Stomach (tissue), 9 donors: Measurements from ENCODE around the gene VWA5A. TPM values are rescaled to one million over a fixed set of nuclear protein-coding genes. Genes with fewer than 3 reads are reported as not detected.

Experiments used
- DNase-seq, 2 donors: peaks; one replicate each; pipeline versions ENCODE4 v3.0.0 to v3.0.0-alpha.2; 2013 to 2019
- H3K27ac ChIP-seq, 5 donors: fragments of 200-600 bp in 4 of 5; sonication (generic) in 4 of 5; one replicate each; pipeline ENCODE4 v1.5.1; 2013 to 2019; ENCODE audit warnings: mild to moderate bottlenecking in 1 of 5, moderate library complexity in 1 of 5
- H3K27me3 ChIP-seq, 3 donors: fragments of 200-600 bp; sonication (generic); one replicate each; pipeline ENCODE4 v1.5.1; 2017 to 2019; ENCODE audit warnings: mixed run types in 1 of 3
- H3K36me3 ChIP-seq, 4 donors: fragments of 200-600 bp; sonication (generic); 1 replicate in 3 of 4; 2 replicates in 1 of 4; pipeline ENCODE4 v1.5.1; 2016 to 2019
- H3K4me1 ChIP-seq, 4 donors: fragments of 200-600 bp; sonication (generic); one replicate each; pipeline ENCODE4 v1.5.1; 2016 to 2019
- H3K4me3 ChIP-seq, 4 donors: fragments of 200-600 bp; sonication (generic) in 3 of 4; one replicate each; pipeline ENCODE4 v1.5.1; 2016 to 2019; ENCODE audit warnings: mild to moderate bottlenecking in 1 of 4
- H3K9me3 ChIP-seq, 4 donors: fragments of 200-600 bp; sonication (generic); one replicate each; pipeline ENCODE4 v1.5.1; 2016 to 2019
- EP300 ChIP-seq: sonication (generic); formaldehyde crosslinking; IDR thresholded peaks from one replicate; pipeline ENCODE4 v1.6.1; 2017; ENCODE audit warnings: antibody characterized with exemption
- POLR2A ChIP-seq, 4 donors: fragments of 450-650 bp; IDR thresholded peaks; one replicate each; pipeline ENCODE4 v1.6.1; 2016; ENCODE audit warnings: antibody characterized with exemption in 4 of 4, control low read depth in 2 of 4, mild to moderate bottlenecking in 1 of 4, moderate library complexity in 1 of 4
- POLR2AphosphoS5 ChIP-seq, 3 donors: sonication (generic); formaldehyde crosslinking; IDR thresholded peaks; one replicate each; pipeline ENCODE4 v1.6.1; 2016; ENCODE audit warnings: antibody characterized with exemption in 3 of 3
- WGBS, 5 donors: extraction: QIAGEN DNeasy Blood & Tissue Kit in 3 of 5; methylation state at CpG; one replicate each; pipeline versions ENCODE4 v1.1.5 to v1.1.7; 2013 to 2018; 5-methylcytosine and 5-hydroxymethylcytosine counted together
- intact Hi-C: fragments of 100-400 bp; cut with DNase I; formaldehyde crosslinking; loops from one replicate; pipeline ENCODE4 v1.15.1; 2023; ENCODE audit warnings: low total_unique reads
- polyA plus RNA-seq, 3 donors: library from polyadenylated mRNA; stranded (reverse); fragments of 200-250 nt; gene quantifications; one replicate each; pipeline ENCODE4 v1.2.3, GENCODE V29; 2013
- total RNA-seq, 5 donors: library from RNA; depleted of rRNA; stranded (reverse); fragments of >200 nt; gene quantifications; one replicate each; pipeline versions ENCODE4 v1.1.0 to v1.2.3, GENCODE V29; 2014 to 2016
- TF ChIP-seq, protein P1 (sequence below), 7 experiments: fragments of 450-650 bp in 4 of 7; fragments of 200-600 bp in 3 of 7; sonication (generic) in 3 of 7; IDR thresholded peaks; one replicate each; pipeline ENCODE4 v1.5.1; 2016 to 2019; ENCODE audit warnings: antibody characterized with exemption in 7 of 7, control low read depth in 2 of 7, mild to moderate bottlenecking in 1 of 7
- donor health status: healthy with polysubstance abuse.
- donor health status: Bipolar disorder and iron deficiency.
- donor health status: healthy.

Gene VWA5A
- total and polyA plus RNA-seq, 8 donors: 10.1 to 111 (median 29.3) TPM

GRCh38 chr11:124069429-124070401, 45.5 kb upstream of the VWA5A start:
- no peaks in the 10 kb centered on the region for H3K9me3 ChIP-seq
- DNase-seq: peak in 1 of 2 donors; percentile 87
- H3K4me1 ChIP-seq: peaks cover 0 to 17% (median 8%) of the 10 kb centered on the region in 4 donors
- no peaks in the 10 kb centered on the region for H3K36me3 ChIP-seq
- WGBS, 5 donors: 34 to 41% (median 35%) methylated on average over 25 to 28 of the region's 28 CpGs
- intact Hi-C loops: loop anchor here (10.0 kb wide), 1 partner anchor 125 kb away; no protein-coding TSS in a partner anchor
- peaks cover 0 to 43% (median 13%) of the 10 kb centered on the region in 3 donors for H3K27me3 ChIP-seq
- H3K27ac ChIP-seq: no peak overlapping the region
- peak overlapping the region in 1 of 4 donors; percentile 14 for H3K4me3 ChIP-seq
- TF ChIP-seq EP300 (no peak), POLR2AphosphoS5 (IDR thresholded peaks at IDR 0.05) (no peak), POLR2A (IDR thresholded peaks at IDR 0.05) (no peak)
- TF ChIP-seq, protein P1, sequence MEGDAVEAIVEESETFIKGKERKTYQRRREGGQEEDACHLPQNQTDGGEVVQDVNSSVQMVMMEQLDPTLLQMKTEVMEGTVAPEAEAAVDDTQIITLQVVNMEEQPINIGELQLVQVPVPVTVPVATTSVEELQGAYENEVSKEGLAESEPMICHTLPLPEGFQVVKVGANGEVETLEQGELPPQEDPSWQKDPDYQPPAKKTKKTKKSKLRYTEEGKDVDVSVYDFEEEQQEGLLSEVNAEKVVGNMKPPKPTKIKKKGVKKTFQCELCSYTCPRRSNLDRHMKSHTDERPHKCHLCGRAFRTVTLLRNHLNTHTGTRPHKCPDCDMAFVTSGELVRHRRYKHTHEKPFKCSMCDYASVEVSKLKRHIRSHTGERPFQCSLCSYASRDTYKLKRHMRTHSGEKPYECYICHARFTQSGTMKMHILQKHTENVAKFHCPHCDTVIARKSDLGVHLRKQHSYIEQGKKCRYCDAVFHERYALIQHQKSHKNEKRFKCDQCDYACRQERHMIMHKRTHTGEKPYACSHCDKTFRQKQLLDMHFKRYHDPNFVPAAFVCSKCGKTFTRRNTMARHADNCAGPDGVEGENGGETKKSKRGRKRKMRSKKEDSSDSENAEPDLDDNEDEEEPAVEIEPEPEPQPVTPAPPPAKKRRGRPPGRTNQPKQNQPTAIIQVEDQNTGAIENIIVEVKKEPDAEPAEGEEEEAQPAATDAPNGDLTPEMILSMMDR (IDR thresholded peaks at IDR 0.05): peak in 3 of 7 experiments; percentile 18 to 23 (median 18)

- TF ChIP-seq, protein P1 (IDR thresholded peaks at IDR 0.05): peak in 4 of 7 experiments; percentile 57 to 75 (median 66)
- TF ChIP-seq EP300: no peak
- 3 to 15% (median 7%) methylated on average over 8 of the region's 8 CpGs for WGBS, 5 donors
- no peak overlapping the region for H3K4me3 ChIP-seq
- peaks cover 0 to 23% (median 13%) of the 10 kb centered on the region in 4 donors for H3K4me1 ChIP-seq
- no peaks in the 10 kb centered on the region for H3K36me3 ChIP-seq
- H3K9me3 ChIP-seq: no peaks in the 10 kb centered on the region
- DNase-seq: peak; percentile 61 to 92
- intact Hi-C loops: loop anchor here (10.0 kb wide), 1 partner anchor 124 kb away; no protein-coding TSS in a partner anchor
- peaks cover 0 to 56% (median 21%) of the 10 kb centered on the region in 3 donors for H3K27me3 ChIP-seq
- H3K27ac ChIP-seq: no peak overlapping the region
Measured at GRCh38 chr11:124070915-124071622, 44.2 kb upstream of the VWA5A start.

DNA sequence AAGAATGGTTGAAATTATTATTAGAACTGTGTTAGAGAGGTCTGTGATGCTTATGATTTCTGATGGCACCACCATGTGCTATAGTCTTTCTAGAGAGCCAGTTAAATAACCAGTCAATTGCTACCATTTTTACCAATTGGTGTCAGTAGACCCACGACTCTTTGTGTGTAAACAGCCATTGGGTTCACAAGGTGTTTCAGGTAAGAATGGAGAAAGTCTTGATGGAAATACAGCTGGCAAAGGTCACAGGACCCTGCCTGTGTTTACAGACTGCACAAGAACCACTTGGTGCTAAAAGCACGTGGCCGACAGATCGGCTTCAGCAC, 43.7 kb upstream of the VWA5A start:
- DNase-seq: peak in 1 of 2 donors; percentile 28
- intact Hi-C loops: loop anchor here (10.0 kb wide), 1 partner anchor 123 kb away; no protein-coding TSS in a partner anchor
- no peak overlapping the region for H3K27ac ChIP-seq
- no peaks in the 10 kb centered on the region for H3K36me3 ChIP-seq
- no peak overlapping the region for H3K4me3 ChIP-seq
- TF ChIP-seq POLR2AphosphoS5 (IDR thresholded peaks at IDR 0.05): no peak
- no peak for TF ChIP-seq POLR2A (IDR thresholded peaks at IDR 0.05)
- no peak for TF ChIP-seq EP300
- TF ChIP-seq, protein P1 (IDR thresholded peaks at IDR 0.05): no peak
- H3K4me1 ChIP-seq: peaks cover 0 to 28% (median 17%) of the 10 kb centered on the region in 4 donors
- WGBS, 5 donors: 26 to 51% (median 35%) methylated on average over 4 of the region's 4 CpGs
- no peaks in the 10 kb centered on the region for H3K9me3 ChIP-seq
- peaks cover 0 to 56% (median 26%) of the 10 kb centered on the region in 3 donors for H3K27me3 ChIP-seq

- DNase-seq: no peak
- 84 to 91% (median 87%) methylated on average over 8 of the region's 8 CpGs for WGBS, 5 donors
- Histone ChIP-seq H3K36me3 (no peaks in the 10 kb centered on the region), H3K4me3 (no peak overlapping the region), H3K4me1 (peaks cover 0 to 29% (median 17%) of the 10 kb centered on the region in 4 donors), H3K27ac (no peak overlapping the region), H3K9me3 (no peaks in the 10 kb centered on the region), H3K27me3 (peaks cover 0 to 56% (median 29%) of the 10 kb centered on the region in 3 donors)
- intact Hi-C loops: loop anchor here (10.0 kb wide), 1 partner anchor 123 kb away; no protein-coding TSS in a partner anchor
- TF ChIP-seq POLR2AphosphoS5 (IDR thresholded peaks at IDR 0.05): no peak
- no peak for TF ChIP-seq POLR2A (IDR thresholded peaks at IDR 0.05)
- no peak for TF ChIP-seq EP300
- TF ChIP-seq, protein P1 (IDR thresholded peaks at IDR 0.05): no peak
Measured at GRCh38 chr11:124072147-124072546, 43.1 kb upstream of the VWA5A start.
